CD4-positive, alpha-beta T cell treated with Interleukin-6 at 100 ng/mL for 8 hours (primary cell): ENCODE data around the gene OR2T29.
"Not testable (repeated sequence)": the region's sequence is repeated elsewhere in the genome, so short reads cannot be mapped to it uniquely, and the experiment has no call there.

Source experiments
- DNase-seq: peaks from one replicate; pipeline ENCODE4 v3.0.0-alpha.2; 2020; ENCODE audit warnings: mixed read lengths, low spot score

OR2T29 gene

GRCh38 chr1:248510217-248510616 lies 52.4 kb downstream of the OR2T29 start:
- DNase-seq: not testable (repeated sequence)

GRCh38 chr1:248507773-248508172 lies 54.8 kb downstream of the OR2T29 start, which contains the start of gene OR2G6:
Gene OR2G6, plus strand, starts transcription at chr1:248508073. Its CDS starts 13,574 bp downstream, at chr1:248521647.
- not testable (repeated sequence) for DNase-seq
